ENCODE results near the gene SNX30.

SNX30 gene

DNA sequence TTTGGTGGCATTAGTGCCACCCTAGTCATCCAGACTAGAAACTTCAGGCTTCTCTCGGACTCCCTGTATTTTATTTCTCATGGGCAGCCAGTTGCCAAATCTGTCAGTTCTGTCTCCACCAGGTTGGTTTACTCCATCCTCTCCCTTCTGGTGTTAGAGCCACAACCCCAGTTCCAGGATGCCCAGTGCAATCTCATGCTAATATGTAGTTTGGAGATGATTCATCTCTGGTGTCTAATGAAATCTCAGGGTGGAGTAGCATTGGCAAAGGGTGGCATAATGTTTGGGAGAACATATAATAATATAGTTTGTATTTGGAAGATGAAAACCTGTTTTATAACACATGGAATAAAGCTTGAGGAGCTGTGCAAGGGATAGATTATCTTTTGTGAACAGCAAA is 109.9 kb downstream of the SNX30 start:
- TF ChIP-seq ZFX (IDR thresholded peaks at IDR 0.05) = no peak
- TF ChIP-seq, protein P1, sequence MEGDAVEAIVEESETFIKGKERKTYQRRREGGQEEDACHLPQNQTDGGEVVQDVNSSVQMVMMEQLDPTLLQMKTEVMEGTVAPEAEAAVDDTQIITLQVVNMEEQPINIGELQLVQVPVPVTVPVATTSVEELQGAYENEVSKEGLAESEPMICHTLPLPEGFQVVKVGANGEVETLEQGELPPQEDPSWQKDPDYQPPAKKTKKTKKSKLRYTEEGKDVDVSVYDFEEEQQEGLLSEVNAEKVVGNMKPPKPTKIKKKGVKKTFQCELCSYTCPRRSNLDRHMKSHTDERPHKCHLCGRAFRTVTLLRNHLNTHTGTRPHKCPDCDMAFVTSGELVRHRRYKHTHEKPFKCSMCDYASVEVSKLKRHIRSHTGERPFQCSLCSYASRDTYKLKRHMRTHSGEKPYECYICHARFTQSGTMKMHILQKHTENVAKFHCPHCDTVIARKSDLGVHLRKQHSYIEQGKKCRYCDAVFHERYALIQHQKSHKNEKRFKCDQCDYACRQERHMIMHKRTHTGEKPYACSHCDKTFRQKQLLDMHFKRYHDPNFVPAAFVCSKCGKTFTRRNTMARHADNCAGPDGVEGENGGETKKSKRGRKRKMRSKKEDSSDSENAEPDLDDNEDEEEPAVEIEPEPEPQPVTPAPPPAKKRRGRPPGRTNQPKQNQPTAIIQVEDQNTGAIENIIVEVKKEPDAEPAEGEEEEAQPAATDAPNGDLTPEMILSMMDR (conservative IDR thresholded peaks at IDR 0.05) = no peak
- no peak overlapping the region for H3K27ac ChIP-seq

DNA sequence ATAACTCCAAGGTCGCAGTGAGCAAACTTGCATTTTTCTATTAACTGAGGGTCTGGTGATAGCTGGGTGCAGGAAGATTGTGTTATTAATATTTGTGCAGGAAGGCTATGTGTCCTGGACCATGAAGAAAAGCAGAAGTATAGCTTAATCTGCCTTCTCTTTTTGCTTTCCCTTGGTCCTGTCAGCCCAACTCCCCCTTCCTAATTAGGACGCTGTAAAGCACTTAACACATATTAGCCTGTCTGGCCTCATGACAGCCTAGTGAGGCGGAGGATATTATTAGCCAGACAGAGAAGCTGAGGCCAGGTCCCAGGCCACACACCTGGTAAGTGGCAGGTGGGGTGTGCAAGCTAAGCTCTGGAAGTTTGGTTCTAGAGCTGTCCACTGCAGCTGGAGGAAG is 110.6 kb downstream of the SNX30 start:
- no peak overlapping the region for H3K27ac ChIP-seq
- TF ChIP-seq, protein P1 (conservative IDR thresholded peaks at IDR 0.05) = no peak
- no peak for TF ChIP-seq ZFX (IDR thresholded peaks at IDR 0.05)

DNA sequence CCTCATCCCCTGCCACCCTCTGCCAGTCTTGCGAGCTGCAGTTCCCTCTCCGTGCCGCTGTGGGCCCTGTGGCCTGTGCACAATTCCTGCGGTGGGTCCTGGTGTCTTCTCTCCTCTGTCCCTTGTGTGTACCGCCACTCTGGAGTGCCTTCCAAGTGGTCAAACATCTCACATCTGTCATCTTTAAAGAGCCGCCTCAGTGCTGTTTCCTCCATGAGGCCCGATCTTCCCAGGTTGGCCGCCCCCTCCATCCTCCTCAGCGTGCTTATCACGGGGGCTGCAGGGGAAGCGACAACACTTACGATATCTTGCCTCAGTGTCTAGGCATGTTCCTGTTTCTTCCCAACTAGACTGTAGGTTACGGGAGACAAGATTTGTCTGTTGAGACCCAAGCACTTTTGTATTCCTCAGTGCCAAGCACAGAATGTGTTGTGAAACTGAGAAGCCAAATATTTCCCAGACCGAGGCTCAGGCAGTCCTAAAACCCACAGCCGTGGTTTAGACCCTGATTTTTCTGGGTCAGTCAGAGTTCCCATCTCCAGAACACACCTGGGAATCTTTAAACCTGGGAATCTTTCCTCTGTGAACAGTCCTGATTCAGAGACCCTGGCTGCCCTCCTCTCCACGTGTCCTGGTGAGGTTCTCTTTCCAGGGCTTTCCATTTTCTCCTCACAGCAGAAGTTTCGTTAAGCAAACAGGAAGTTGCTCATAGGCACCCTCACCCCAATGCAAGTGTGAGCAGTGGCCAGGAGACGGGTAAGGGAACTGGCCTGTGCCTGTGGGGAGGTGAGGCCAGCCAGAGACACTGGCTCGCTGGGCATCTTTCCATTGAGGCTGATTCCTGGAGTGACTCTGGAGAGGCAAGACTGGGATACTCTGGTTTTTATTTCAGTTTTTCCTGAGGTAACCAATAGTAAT is 111.3 kb downstream of the SNX30 start:
- TF ChIP-seq, protein P1 (conservative IDR thresholded peaks at IDR 0.05) = no peak
- TF ChIP-seq ZFX (IDR thresholded peaks at IDR 0.05) = no peak
- no peak overlapping the region for H3K27ac ChIP-seq

DNA sequence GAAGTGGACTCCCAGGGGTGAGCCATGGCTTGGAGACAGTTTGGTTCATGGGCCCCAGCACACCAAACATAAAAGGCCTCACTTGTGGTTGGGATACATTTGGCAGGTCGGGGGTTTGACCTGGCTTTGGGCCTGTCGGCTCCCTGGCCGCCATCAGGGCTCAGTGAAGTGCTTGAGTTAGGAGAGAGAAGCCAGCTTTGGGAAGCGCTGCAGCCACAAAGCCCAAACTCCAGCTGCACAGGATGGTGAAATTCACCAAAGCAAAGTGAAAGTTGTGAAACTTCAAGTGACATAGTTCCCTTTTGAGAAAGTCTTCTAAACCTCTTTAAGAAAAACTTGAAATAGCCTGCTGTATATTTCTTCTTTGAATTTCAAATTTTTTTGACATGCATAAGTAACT is 112.7 kb downstream of the SNX30 start:
- H3K27ac ChIP-seq = no peak overlapping the region
- TF ChIP-seq ZFX (IDR thresholded peaks at IDR 0.05) = no peak
- TF ChIP-seq, protein P1 (conservative IDR thresholded peaks at IDR 0.05) = no peak

DNA sequence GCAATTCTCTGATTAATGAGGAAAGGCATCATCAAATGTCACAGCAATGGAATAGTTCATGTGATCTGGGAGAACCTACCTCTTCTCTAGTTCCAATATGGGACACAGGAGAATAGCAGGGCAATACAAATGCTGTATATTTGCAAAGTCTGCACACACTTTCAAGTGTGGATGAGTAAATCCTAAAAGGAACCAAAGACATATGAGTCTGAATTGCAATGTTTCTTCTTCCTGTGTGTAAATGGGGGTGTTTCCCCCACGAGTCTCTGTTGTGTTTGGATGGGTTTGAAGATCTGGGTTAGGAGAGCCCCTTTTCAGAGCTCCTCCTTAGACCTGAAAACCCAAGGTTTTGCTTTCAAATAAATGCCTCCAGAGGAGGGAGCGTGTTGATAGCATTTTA is 113.2 kb downstream of the SNX30 start:
- H3K27ac ChIP-seq = no peak overlapping the region
- TF ChIP-seq, protein P1 (conservative IDR thresholded peaks at IDR 0.05) = no peak
- no peak for TF ChIP-seq ZFX (IDR thresholded peaks at IDR 0.05)

DNA sequence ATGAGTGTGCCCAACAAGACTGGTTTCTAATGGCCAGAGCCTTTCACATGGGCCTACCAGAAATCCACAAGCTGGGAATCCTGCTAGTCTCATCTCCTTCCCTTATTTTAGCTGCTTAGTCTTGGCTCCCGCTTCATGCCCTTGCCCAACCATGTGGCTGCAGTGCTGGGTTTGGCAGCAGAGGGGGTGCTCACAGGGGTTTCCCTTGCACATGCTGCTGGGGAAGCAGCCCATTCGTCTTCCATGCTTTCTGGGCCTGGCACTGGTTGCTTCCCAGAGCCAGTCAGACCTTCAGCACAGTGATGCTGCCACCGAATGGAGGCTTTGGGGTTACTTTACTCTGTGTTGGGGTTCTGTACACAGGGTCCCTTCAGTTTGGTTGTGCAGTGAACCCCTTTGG is 113.8 kb downstream of the SNX30 start:
- H3K27ac ChIP-seq = no peak overlapping the region
- no peak for TF ChIP-seq ZFX (IDR thresholded peaks at IDR 0.05)
- TF ChIP-seq, protein P1 (conservative IDR thresholded peaks at IDR 0.05) = no peak

DNA sequence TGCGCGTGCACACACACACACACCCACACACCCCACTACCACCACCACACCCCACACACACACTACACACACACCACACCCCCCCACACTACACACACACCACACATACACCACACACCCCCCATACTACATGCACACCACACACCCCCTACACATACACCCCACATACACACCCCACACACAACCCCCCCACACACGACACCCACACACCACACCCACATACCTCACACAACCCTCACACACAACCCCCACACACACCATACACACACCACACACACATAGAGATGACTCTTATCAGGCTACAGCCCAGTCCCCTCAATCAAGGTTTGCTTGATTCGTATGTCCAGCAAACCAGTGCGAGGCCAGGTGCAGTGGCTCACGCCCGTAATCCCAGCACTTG is 114.4 kb downstream of the SNX30 start:
- TF ChIP-seq, protein P1 (conservative IDR thresholded peaks at IDR 0.05) = no peak
- no peak for TF ChIP-seq ZFX (IDR thresholded peaks at IDR 0.05)
- no peak overlapping the region for H3K27ac ChIP-seq

Data from C4-2B (cell line).